B cell (primary cell): ENCODE data around the gene CCNI. TPM values are rescaled to one million over a fixed set of nuclear protein-coding genes. Genes with fewer than 3 reads are reported as not detected.

Source experiments
- ATAC-seq: fragments of 200-7000 bp; cut with Tn5 transposase; one replicate; pipeline ENCODE4 v1.10.0; 2021; ENCODE audit warnings: low read depth, mild to moderate bottlenecking, moderate number of reproducible peaks, moderate library complexity
- CTCF ChIA-PET: fragments of 350-600 bp; sonication (Branson Sonifier 250); formaldehyde crosslinking; loops from one replicate; lab custom pipeline; 2021; ENCODE audit warnings: antibody characterized with exemption, inconsistent platforms; lab: Charles Lee
- POLR2A ChIA-PET: fragments of 350-600 bp; sonication (Branson Sonifier 250); formaldehyde crosslinking; loops from one replicate; lab custom pipeline; 2021; ENCODE audit warnings: antibody characterized with exemption; lab: Charles Lee
- DNase-seq: peaks from one replicate; pipeline ENCODE4 v3.0.0; 2013
- H2AFZ ChIP-seq: 2 replicates; pipeline ENCODE4 v1.6.1; 2012; ENCODE audit warnings: mild to moderate bottlenecking, low read depth, low read length; ENCODE audit not compliant: insufficient read depth, poor library complexity, severe bottlenecking
- H3K27ac ChIP-seq, 2 donors: 1 replicate in 1 of 2; 2 replicates in 1 of 2; pipeline ENCODE4 v1.5.1; 2012 to 2013; ENCODE audit warnings: low read length in 2 of 2, mild to moderate bottlenecking in 2 of 2, moderate library complexity in 1 of 2
- H3K27me3 ChIP-seq, 4 experiments: fragments of 200-600 bp in 1 of 4; sonication (generic) in 1 of 4; replicated peaks in 1 of 4; 1 replicate in 2 of 4; 2 replicates in 2 of 4; pipeline versions ENCODE4 v1.6.1 to v1.7.0; 2013 to 2016; ENCODE audit warnings: low read length in 3 of 4, mild to moderate bottlenecking in 2 of 4, mixed read lengths in 1 of 4, moderate library complexity in 1 of 4; ENCODE audit not compliant: insufficient read depth in 4 of 4, control insufficient read depth in 3 of 4; ENCODE audit errors: control extremely low read depth in 1 of 4
- H3K36me3 ChIP-seq, 2 experiments: replicated peaks in 1 of 2; 1 replicate in 1 of 2; 2 replicates in 1 of 2; pipeline versions ENCODE4 v1.6.1 to v1.7.1; 2013; ENCODE audit warnings: low read length in 1 of 2; ENCODE audit not compliant: insufficient read depth in 2 of 2, control insufficient read depth in 1 of 2; ENCODE audit errors: control extremely low read depth in 1 of 2, extremely low read depth in 1 of 2
- H3K4me1 ChIP-seq, 2 donors: fragments of 200-600 bp in 1 of 2; sonication (generic) in 1 of 2; 1 replicate in 1 of 2; 2 replicates in 1 of 2; pipeline versions ENCODE4 v1.5.1 to v1.6.1; 2013 to 2017; ENCODE audit warnings: low read length in 2 of 2; ENCODE audit not compliant: control insufficient read depth in 2 of 2, insufficient read depth in 2 of 2
- H3K4me2 ChIP-seq: replicated peaks from 2 replicates; pipeline ENCODE3; 2012; ENCODE audit warnings: mild to moderate bottlenecking, low read depth, low read length; ENCODE audit not compliant: poor library complexity, severe bottlenecking
- H3K4me3 ChIP-seq, 5 experiments: fragments of 200-600 bp in 1 of 5; sonication (generic) in 1 of 5; 1 replicate in 3 of 5; 2 replicates in 2 of 5; pipeline versions ENCODE4 v1.5.1 to v1.7.0; 2011 to 2016; ENCODE audit warnings: low read length in 4 of 5, mild to moderate bottlenecking in 4 of 5, low read depth in 2 of 5, control low read depth in 1 of 5, moderate library complexity in 1 of 5; ENCODE audit not compliant: insufficient read depth in 1 of 5; ENCODE audit errors: control extremely low read depth in 1 of 5, extremely low read depth in 1 of 5
- H3K79me2 ChIP-seq: fragments of 200-600 bp; sonication (generic); one replicate; pipeline ENCODE4 v1.6.0; 2016; ENCODE audit warnings: low read length; ENCODE audit not compliant: control insufficient read depth, insufficient read depth
- H3K9ac ChIP-seq: fragments of 200-600 bp; sonication (generic); 2 replicates; pipeline ENCODE4 v1.6.1; 2017; ENCODE audit warnings: mild to moderate bottlenecking, low read length, moderate library complexity
- H3K9me3 ChIP-seq, 3 donors: one replicate each; pipeline versions ENCODE4 v1.6.1 to v1.7.1; 2013; ENCODE audit warnings: low read length in 2 of 3; ENCODE audit not compliant: control insufficient read depth in 2 of 3, insufficient read depth in 1 of 3; ENCODE audit errors: control extremely low read depth in 1 of 3
- H4K20me1 ChIP-seq: 2 replicates; pipeline ENCODE4 v1.6.0; 2012; ENCODE audit warnings: mild to moderate bottlenecking, low read length; ENCODE audit not compliant: insufficient read depth, control insufficient read depth, poor library complexity, severe bottlenecking
- H3K27ac Mint-ChIP-seq: one replicate; pipeline ENCODE4 v1.8.0; 2021; ENCODE audit warnings: mixed read lengths
- H3K27me3 Mint-ChIP-seq: one replicate; pipeline ENCODE4 v1.8.0; 2021; ENCODE audit warnings: mixed read lengths
- H3K4me1 Mint-ChIP-seq: one replicate; pipeline ENCODE4 v1.8.0; 2021; ENCODE audit warnings: mixed read lengths
- H3K4me3 Mint-ChIP-seq: one replicate; pipeline ENCODE4 v1.8.0; 2021; ENCODE audit warnings: mixed read lengths
- H3K9me3 Mint-ChIP-seq: one replicate; pipeline ENCODE4 v1.8.0; 2022; ENCODE audit warnings: mixed read lengths; ENCODE audit not compliant: insufficient read depth
- EZH2 ChIP-seq: IDR thresholded peaks from 2 replicates; pipeline ENCODE4 v1.6.1; 2012; ENCODE audit warnings: borderline replicate concordance, low read depth, mild to moderate bottlenecking, moderate library complexity, low read length; ENCODE audit not compliant: insufficient read depth, poor library complexity, severe bottlenecking
- WGBS: methylation state at CpG from one replicate; pipeline ENCODE4 v1.1.5; 2013; ENCODE audit warnings: missing lambda C conversion rate; ENCODE audit not compliant: insufficient coverage; 5-methylcytosine and 5-hydroxymethylcytosine counted together
- intact Hi-C: fragments of 100-400 bp; cut with micrococcal nuclease; formaldehyde crosslinking; loops from one replicate; pipeline ENCODE4 v1.10.0; 2022
- polyA plus RNA-seq: library from polyadenylated mRNA; depleted of rRNA; stranded (reverse); fragments of >200 nt; gene quantifications from 2 replicates; pipeline ENCODE4 v1.2.3, GENCODE V29; 2012
- total RNA-seq, 2 donors: library from RNA; stranded (reverse); fragments of 120-200 nt in 1 of 2; gene quantifications; 1 replicate in 1 of 2; 2 replicates in 1 of 2; pipeline versions ENCODE4 v1.2.3 to v1.2.4, GENCODE V29; 2013 to 2022
- TF ChIP-seq, protein P1 (sequence below): fragments of 200-600 bp; IDR thresholded peaks from one replicate; pipeline ENCODE4 v1.8.0; 2022; ENCODE audit warnings: antibody characterized with exemption, mild to moderate bottlenecking

CCNI gene
- total and polyA plus RNA-seq, 2 donors (not counting 1 experiment from before 2014, with no cell fraction given) = 95.1 to 314 TPM

DNA sequence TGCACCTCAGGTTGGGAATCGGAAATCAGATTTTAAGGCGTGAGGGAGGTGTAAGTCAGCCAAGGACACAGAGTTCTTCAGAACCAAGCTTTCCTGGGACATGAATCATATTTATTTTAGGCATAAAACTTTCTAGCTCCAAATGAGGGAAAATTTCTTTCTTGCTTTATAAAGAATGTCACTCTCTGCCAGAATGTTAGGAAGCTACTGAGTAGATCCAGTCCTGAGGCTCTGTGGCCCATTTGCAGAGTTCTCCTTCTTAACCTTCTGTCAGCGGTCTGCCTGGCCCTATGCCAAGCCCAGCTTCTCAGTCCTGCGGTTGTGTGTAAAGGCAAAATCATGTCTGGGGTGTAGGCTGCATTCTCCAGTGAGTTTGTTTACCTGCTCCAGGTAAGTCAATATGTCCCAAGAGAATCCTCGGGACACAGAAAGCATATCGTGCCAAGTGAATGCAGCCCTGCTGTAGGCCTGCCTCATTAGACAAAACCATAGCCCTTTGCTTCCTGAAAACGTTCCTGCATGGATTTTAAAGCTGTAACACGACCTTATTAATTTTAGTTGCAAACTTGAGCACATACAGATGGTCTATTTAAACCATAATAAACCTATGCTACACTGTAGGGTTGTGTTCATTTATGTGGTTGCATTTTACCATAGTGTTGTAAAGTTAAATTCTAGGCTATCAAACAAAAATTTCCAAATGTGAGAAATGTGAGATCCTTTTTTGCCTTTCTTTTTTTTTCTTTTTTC, 29.2 kb upstream of the CCNI start:
- Mint-ChIP-seq H3K4me1 (peaks cover 22% of the 10 kb centered on the region), H3K27ac (no peak overlapping the region), H3K9me3 (no peaks in the 10 kb centered on the region), H3K4me3 (no peak overlapping the region), H3K27me3 (no peaks in the 10 kb centered on the region)
- ChIA-PET POLR2A (no interaction called here), CTCF (interaction anchor here (1.2 to 3.0 kb wide), 4 partner anchors 10 to 98 kb away, joined by 3 to 21 read pairs (median 6); no protein-coding TSS in a partner anchor)
- WGBS = 34% methylated on average over 3 of the region's 8 CpGs
- H3K9me3 ChIP-seq = no peaks in the 10 kb centered on the region
- H3K27ac ChIP-seq = no peak overlapping the region
- no peak overlapping the region for H3K4me2 ChIP-seq
- H3K4me1 ChIP-seq = peaks cover 0 to 7% of the 10 kb centered on the region in 2 donors
- H3K9ac ChIP-seq = no peak overlapping the region
- no peak overlapping the region for H2AFZ ChIP-seq
- no peak for TF ChIP-seq EZH2
- TF ChIP-seq, protein P1, sequence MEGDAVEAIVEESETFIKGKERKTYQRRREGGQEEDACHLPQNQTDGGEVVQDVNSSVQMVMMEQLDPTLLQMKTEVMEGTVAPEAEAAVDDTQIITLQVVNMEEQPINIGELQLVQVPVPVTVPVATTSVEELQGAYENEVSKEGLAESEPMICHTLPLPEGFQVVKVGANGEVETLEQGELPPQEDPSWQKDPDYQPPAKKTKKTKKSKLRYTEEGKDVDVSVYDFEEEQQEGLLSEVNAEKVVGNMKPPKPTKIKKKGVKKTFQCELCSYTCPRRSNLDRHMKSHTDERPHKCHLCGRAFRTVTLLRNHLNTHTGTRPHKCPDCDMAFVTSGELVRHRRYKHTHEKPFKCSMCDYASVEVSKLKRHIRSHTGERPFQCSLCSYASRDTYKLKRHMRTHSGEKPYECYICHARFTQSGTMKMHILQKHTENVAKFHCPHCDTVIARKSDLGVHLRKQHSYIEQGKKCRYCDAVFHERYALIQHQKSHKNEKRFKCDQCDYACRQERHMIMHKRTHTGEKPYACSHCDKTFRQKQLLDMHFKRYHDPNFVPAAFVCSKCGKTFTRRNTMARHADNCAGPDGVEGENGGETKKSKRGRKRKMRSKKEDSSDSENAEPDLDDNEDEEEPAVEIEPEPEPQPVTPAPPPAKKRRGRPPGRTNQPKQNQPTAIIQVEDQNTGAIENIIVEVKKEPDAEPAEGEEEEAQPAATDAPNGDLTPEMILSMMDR = no peak
- no peaks in the 10 kb centered on the region for H4K20me1 ChIP-seq
- H3K27me3 ChIP-seq = no peaks in the 10 kb centered on the region
- no peak for ATAC-seq
- H3K36me3 ChIP-seq = no peaks in the 10 kb centered on the region
- DNase-seq = no peak
- H3K79me2 ChIP-seq = no peaks in the 10 kb centered on the region
- intact Hi-C loops = no loop called here
- H3K4me3 ChIP-seq = no peak overlapping the region

- Mint-ChIP-seq H3K9me3 (no peaks in the 10 kb centered on the region), H3K4me3 (no peak overlapping the region)
These were observed 28.6 kb upstream of the CCNI start for GRCh38 chr4:77104388-77104787.

More at GRCh38 chr4:77104388-77104787, 28.6 kb upstream of the CCNI start:
- WGBS = no CpG with 5 or more reads among the region's 1 CpG
- Histone ChIP-seq H3K27me3 (no peaks in the 10 kb centered on the region), H3K4me1 (peaks cover 0 to 7% of the 10 kb centered on the region in 2 donors), H4K20me1 (no peaks in the 10 kb centered on the region), H2AFZ (no peak overlapping the region), H3K4me3 (no peak overlapping the region), H3K9me3 (no peaks in the 10 kb centered on the region), H3K9ac (no peak overlapping the region), H3K36me3 (no peaks in the 10 kb centered on the region), H3K4me2 (no peak overlapping the region), H3K27ac (no peak overlapping the region), H3K79me2 (no peaks in the 10 kb centered on the region)
- Mint-ChIP-seq H3K4me1 (peaks cover 22% of the 10 kb centered on the region), H3K27ac (no peak overlapping the region), H3K27me3 (no peaks in the 10 kb centered on the region)
- TF ChIP-seq EZH2 = no peak
- TF ChIP-seq, protein P1 = no peak
- intact Hi-C loops = no loop called here
- ATAC-seq (no peak), DNase-seq (no peak)
- CTCF ChIA-PET = interaction anchor here (1.0 to 3.0 kb wide), 5 partner anchors 9 to 99 kb away, joined by 3 to 21 read pairs (median 4); no protein-coding TSS in a partner anchor
- POLR2A ChIA-PET = no interaction called here
